Osteocyte (in vitro differentiated cells): ENCODE data around the gene KANK4. TPM values are rescaled to one million over a fixed set of nuclear protein-coding genes. Genes with fewer than 3 reads are reported as not detected.

Experiments
- DNase-seq: peaks from one replicate; pipeline ENCODE4 v3.0.0; 2021; ENCODE audit warnings: mixed read lengths; ENCODE audit not compliant: unreplicated experiment; ENCODE audit errors: extremely low spot score
- H3K27ac Mint-ChIP-seq: one replicate; pipeline ENCODE4 v1.8.0; 2021; ENCODE audit warnings: mild to moderate bottlenecking, mixed read lengths; ENCODE audit not compliant: unreplicated experiment
- H3K27me3 Mint-ChIP-seq: one replicate; pipeline ENCODE4 v1.8.0; 2021; ENCODE audit warnings: mixed read lengths; ENCODE audit not compliant: unreplicated experiment
- H3K36me3 Mint-ChIP-seq: one replicate; pipeline ENCODE4 v1.8.0; 2021; ENCODE audit warnings: mixed read lengths; ENCODE audit not compliant: unreplicated experiment
- H3K4me1 Mint-ChIP-seq: one replicate; pipeline ENCODE4 v1.8.0; 2021; ENCODE audit warnings: mixed read lengths; ENCODE audit not compliant: unreplicated experiment
- H3K4me3 Mint-ChIP-seq: one replicate; pipeline ENCODE4 v1.8.0; 2021; ENCODE audit warnings: mild to moderate bottlenecking, moderate library complexity, mixed read lengths; ENCODE audit not compliant: unreplicated experiment
- H3K9me3 Mint-ChIP-seq: one replicate; pipeline ENCODE4 v1.8.0; 2021; ENCODE audit warnings: mixed read lengths; ENCODE audit not compliant: unreplicated experiment
- total RNA-seq: library from RNA; stranded (reverse); gene quantifications from 2 replicates; pipeline ENCODE4 v1.2.1, GENCODE V29; 2021
- TF ChIP-seq, protein P1 (sequence below): fragments of 200-600 bp; sonication (generic); IDR thresholded peaks from 2 replicates; pipeline ENCODE4 v1.5.0; 2021; ENCODE audit warnings: antibody characterized with exemption, mild to moderate bottlenecking, moderate library complexity

The KANK4 gene
- total RNA-seq, 1 donor from 2014 or later = not detected

- no peaks in the 10 kb centered on the region for H3K9me3 Mint-ChIP-seq
- no peak overlapping the region for H3K4me3 Mint-ChIP-seq
- H3K27me3 Mint-ChIP-seq = peaks cover 10% of the 10 kb centered on the region
- H3K27ac Mint-ChIP-seq = no peak overlapping the region
- H3K4me1 Mint-ChIP-seq = peaks cover 6% of the 10 kb centered on the region
- DNase-seq = no peak
- TF ChIP-seq, protein P1, sequence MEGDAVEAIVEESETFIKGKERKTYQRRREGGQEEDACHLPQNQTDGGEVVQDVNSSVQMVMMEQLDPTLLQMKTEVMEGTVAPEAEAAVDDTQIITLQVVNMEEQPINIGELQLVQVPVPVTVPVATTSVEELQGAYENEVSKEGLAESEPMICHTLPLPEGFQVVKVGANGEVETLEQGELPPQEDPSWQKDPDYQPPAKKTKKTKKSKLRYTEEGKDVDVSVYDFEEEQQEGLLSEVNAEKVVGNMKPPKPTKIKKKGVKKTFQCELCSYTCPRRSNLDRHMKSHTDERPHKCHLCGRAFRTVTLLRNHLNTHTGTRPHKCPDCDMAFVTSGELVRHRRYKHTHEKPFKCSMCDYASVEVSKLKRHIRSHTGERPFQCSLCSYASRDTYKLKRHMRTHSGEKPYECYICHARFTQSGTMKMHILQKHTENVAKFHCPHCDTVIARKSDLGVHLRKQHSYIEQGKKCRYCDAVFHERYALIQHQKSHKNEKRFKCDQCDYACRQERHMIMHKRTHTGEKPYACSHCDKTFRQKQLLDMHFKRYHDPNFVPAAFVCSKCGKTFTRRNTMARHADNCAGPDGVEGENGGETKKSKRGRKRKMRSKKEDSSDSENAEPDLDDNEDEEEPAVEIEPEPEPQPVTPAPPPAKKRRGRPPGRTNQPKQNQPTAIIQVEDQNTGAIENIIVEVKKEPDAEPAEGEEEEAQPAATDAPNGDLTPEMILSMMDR = no peak
- H3K36me3 Mint-ChIP-seq = no peaks in the 10 kb centered on the region
These were observed 50.9 kb downstream of the KANK4 start for GRCh38 chr1:62268315-62268714.

DNA sequence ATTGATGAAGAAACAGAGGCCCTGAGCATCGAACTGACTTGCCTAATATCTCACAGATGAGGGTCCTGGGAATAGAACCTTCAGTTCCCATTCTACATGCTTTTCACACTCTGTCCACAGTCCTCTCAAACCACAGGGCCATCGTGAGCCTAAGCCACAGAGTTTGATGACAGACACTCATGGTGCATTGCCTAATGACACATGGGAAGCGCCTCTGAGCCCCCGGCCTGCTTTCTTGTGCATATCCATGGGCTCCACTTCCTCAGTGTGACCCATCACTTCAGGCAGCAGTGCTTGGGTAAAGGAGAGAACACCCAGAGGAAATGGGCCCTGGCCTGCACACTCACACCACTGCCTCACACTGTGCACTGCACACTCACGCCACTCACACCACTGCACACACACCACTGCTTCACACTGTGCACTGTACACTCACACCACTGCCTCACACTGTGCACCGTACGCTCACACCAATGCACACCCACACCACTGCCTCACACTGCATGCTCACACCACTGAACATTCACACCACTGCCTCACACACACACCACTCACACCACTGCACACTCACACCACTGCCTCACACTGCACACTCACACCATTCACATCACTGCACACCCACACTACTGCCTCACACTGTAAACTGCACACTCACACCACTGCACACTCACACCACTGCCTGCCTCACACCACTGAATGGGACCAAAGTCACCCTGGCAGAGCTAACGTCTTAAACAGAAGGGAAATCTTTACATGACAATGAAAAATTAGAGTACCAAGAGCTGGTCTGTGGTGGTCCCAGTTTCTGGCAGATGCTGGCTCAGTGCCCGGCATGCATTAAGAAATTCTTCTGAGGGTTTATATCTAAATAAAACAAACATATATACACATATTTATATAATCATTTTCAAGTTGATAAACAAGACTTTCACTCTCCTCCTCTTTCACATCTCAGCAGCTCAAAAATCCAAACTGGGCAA lies 53.0 kb downstream of the KANK4 start:
- no peak for DNase-seq
- Mint-ChIP-seq H3K27ac (no peak overlapping the region), H3K36me3 (no peaks in the 10 kb centered on the region), H3K4me1 (peaks cover 4% of the 10 kb centered on the region), H3K9me3 (no peaks in the 10 kb centered on the region), H3K4me3 (no peak overlapping the region), H3K27me3 (peaks cover 24% of the 10 kb centered on the region)
- TF ChIP-seq, protein P1 = no peak

DNA sequence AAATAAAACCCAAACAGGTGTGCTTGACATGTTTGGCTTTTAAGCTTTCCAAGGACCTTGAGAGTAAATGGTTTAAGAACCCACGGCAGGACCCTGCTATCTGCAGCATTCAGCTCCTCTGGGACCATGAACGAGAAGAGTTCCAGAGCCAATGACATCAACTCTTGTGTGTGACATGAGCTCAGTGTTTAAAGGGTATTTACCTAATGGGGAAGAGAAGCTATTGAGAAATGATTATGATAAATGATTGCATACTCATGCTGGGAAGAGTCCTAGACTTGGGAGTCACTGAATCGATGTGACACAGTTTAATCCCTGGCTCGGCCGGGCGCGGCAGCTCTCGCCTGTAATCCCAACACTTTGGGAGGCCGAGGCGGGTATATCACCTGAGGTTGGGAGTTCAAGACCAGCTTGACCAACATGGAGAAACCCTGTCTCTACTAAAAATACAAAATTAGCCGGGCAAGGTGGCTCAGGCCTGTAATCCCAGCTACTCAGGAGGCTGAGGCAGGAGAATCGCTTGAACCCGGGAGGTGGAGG lies 55.4 kb downstream of the KANK4 start:
- no peaks in the 10 kb centered on the region for H3K4me1 Mint-ChIP-seq
- H3K27me3 Mint-ChIP-seq = peaks cover 38% of the 10 kb centered on the region
- no peaks in the 10 kb centered on the region for H3K9me3 Mint-ChIP-seq
- no peak overlapping the region for H3K27ac Mint-ChIP-seq
- no peaks in the 10 kb centered on the region for H3K36me3 Mint-ChIP-seq
- no peak overlapping the region for H3K4me3 Mint-ChIP-seq
- TF ChIP-seq, protein P1 = no peak
- no peak for DNase-seq

DNA sequence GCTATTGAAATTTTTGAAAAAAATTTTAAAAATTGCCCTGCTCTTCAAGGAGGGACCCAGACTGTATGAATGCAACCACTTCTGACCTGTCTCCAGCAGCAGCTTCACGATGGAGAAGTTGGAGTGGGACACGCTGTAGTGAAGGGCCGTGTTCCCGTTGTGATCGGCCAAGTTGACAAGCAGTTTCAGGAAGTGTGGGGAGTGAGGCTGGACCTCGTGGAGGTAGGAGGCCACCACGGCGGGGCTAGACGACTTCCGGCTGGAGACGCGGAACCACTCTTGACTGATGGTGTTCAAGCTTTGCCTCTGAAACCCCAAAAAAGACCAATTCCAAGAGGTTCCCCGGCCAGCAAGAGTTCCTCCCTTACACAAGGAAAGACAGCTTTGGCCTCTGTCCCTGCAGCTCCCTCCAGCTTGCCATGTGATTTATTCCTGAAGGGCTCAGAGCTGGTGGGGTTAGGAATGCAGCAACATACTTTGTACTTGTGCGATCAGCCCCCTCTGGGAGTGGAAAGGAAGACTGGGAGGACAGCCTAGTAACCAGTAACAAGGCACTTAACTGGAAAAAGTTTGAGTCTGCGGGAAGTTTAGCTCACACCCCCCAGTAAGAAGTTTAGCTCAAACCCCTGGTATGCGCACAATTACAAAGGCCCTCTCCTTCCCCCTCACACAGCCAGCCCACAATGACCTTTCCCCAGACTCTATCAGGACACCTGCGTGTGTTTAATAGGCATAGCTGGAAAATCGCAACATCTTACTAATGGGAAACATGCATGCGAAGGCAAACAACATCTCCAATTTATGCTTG lies 56.0 kb downstream of the KANK4 start:
- no peak overlapping the region for H3K27ac Mint-ChIP-seq
- H3K4me1 Mint-ChIP-seq = no peaks in the 10 kb centered on the region
- no peak for DNase-seq
- no peak overlapping the region for H3K4me3 Mint-ChIP-seq
- H3K9me3 Mint-ChIP-seq = no peaks in the 10 kb centered on the region
- H3K27me3 Mint-ChIP-seq = peaks cover 45% of the 10 kb centered on the region
- no peaks in the 10 kb centered on the region for H3K36me3 Mint-ChIP-seq
- TF ChIP-seq, protein P1 = no peak
